ENCODE data around the gene TARS2. TPM values are rescaled to one million over a fixed set of nuclear protein-coding genes. Genes with fewer than 3 reads are reported as not detected.

TARS2 gene
- total and polyA plus RNA-seq, 2 of the 13 experiments (the other 11 are each of a cell fraction or from before 2014, with no cell fraction given) = 21.3 to 22.8 TPM

- TF ChIP-seq MLXIP (CRISPR knock-in tag; IDR thresholded peaks at IDR 0.05; ENCODE audit: borderline replicate concordance) (no peak), ZKSCAN5 (CRISPR knock-in tag; IDR thresholded peaks at IDR 0.05) (no peak), ZMYM3 (CRISPR knock-in tag; IDR thresholded peaks at IDR 0.05) (peak; percentile 72; the same call in 1 of the 2 replicates), SKI (IDR thresholded peaks at IDR 0.05; ENCODE audit: partially characterized antibody) (peak; percentile 61), MTF1 (CRISPR knock-in tag; IDR thresholded peaks at IDR 0.05) (no peak), ZBTB40 (IDR thresholded peaks at IDR 0.05) (no peak), ZBTB40 (CRISPR knock-in tag; IDR thresholded peaks at IDR 0.05) (no peak), PRMT3 (CRISPR knock-in tag; IDR thresholded peaks at IDR 0.05; ENCODE audit: borderline replicate concordance, low read depth) (no peak), ZNF44 (CRISPR knock-in tag; IDR thresholded peaks at IDR 0.05) (0 out of 2 replicates have a peak, but pooled peaks have one; percentile 28), ZNF350 (CRISPR knock-in tag; IDR thresholded peaks at IDR 0.05; ENCODE audit: borderline replicate concordance, low read depth) (peak; percentile 56; the same call in 1 of the 2 replicates), BCLAF1 (IDR thresholded peaks at IDR 0.05) (no peak)
Measured at GRCh38 chr1:150515328-150516049, 28.3 kb downstream of the TARS2 start, which contains the start of gene FALEC (continued).
